WTC11 (cell line): ENCODE results near the gene KDF1. TPM values are rescaled to one million over a fixed set of nuclear protein-coding genes. Genes with fewer than 3 reads are reported as not detected.

ENCODE experiments used
- ATAC-seq: fragments of 200-7000 bp; cut with Tn5 transposase; 2 replicates; pipeline ENCODE4 v1.10.0; 2021; ENCODE audit warnings: mild to moderate bottlenecking, moderate library complexity
- CTCF ChIA-PET: fragments of 300-600 bp; sonication (Branson Sonifier 250); formaldehyde crosslinking; loops from one replicate; lab custom pipeline; 2021; ENCODE audit warnings: antibody characterized with exemption; lab: Charles Lee
- POLR2A ChIA-PET: fragments of 350-600 bp; sonication (Branson Sonifier 250); formaldehyde crosslinking; loops from one replicate; lab custom pipeline; 2021; ENCODE audit warnings: antibody characterized with exemption; lab: Charles Lee
- DNase-seq: peaks from one replicate; pipeline ENCODE4 v3.0.0; 2021; ENCODE audit warnings: low spot score
- H3K27ac Mint-ChIP-seq: 2 replicates; pipeline ENCODE4 v1.8.0; 2021; ENCODE audit warnings: mixed read lengths
- H3K27me3 Mint-ChIP-seq: 2 replicates; pipeline ENCODE4 v1.8.0; 2021; ENCODE audit warnings: low read depth, mild to moderate bottlenecking, moderate library complexity, mixed read lengths
- H3K36me3 Mint-ChIP-seq: 2 replicates; pipeline ENCODE4 v1.8.0; 2021; ENCODE audit warnings: mixed read lengths
- H3K4me1 Mint-ChIP-seq: 2 replicates; pipeline ENCODE4 v1.8.0; 2022; ENCODE audit warnings: mixed read lengths
- H3K4me3 Mint-ChIP-seq: 2 replicates; pipeline ENCODE4 v1.8.0; 2021; ENCODE audit warnings: mild to moderate bottlenecking, moderate library complexity, mixed read lengths
- H3K9me3 Mint-ChIP-seq: 2 replicates; pipeline ENCODE4 v1.8.0; 2021; ENCODE audit warnings: mixed read lengths
- CREB1 ChIP-seq: sonication (generic); formaldehyde crosslinking; IDR thresholded peaks from 2 replicates; pipeline ENCODE4 v1.8.0; 2023; ENCODE audit warnings: mild to moderate bottlenecking, missing genetic modification reagents
- FOXJ3 ChIP-seq: sonication (generic); formaldehyde crosslinking; IDR thresholded peaks from 2 replicates; pipeline ENCODE4 v1.9.0; 2021; ENCODE audit warnings: missing genetic modification reagents, mild to moderate bottlenecking, borderline replicate concordance
- NFYB ChIP-seq: sonication (generic); formaldehyde crosslinking; conservative IDR thresholded peaks from 2 replicates; pipeline ENCODE4 v1.8.0; 2022; ENCODE audit warnings: low read depth, missing genetic modification reagents
- SP1 ChIP-seq: sonication (generic); formaldehyde crosslinking; conservative IDR thresholded peaks from 2 replicates; pipeline ENCODE4 v1.8.1; 2022; ENCODE audit warnings: missing genetic modification reagents
- TCF7 ChIP-seq: sonication (generic); formaldehyde crosslinking; IDR thresholded peaks from 2 replicates; pipeline ENCODE4 v1.8.0; 2022; ENCODE audit warnings: mild to moderate bottlenecking, low read depth, missing genetic modification reagents, moderate library complexity
- ZNF232 ChIP-seq: sonication (generic); formaldehyde crosslinking; IDR thresholded peaks from 2 replicates; pipeline ENCODE4 v1.8.0; 2022; ENCODE audit warnings: mild to moderate bottlenecking, missing genetic modification reagents
- ZNF317 ChIP-seq: sonication (generic); formaldehyde crosslinking; IDR thresholded peaks from 2 replicates; pipeline ENCODE4 v1.8.1; 2023; ENCODE audit warnings: low read depth, mild to moderate bottlenecking, moderate library complexity, missing genetic modification reagents, borderline replicate concordance
- ZNF423 ChIP-seq: fragments of 250-450 bp; sonication (Bioruptor Pico); IDR thresholded peaks from 2 replicates; pipeline ENCODE4 v2.1.2; 2022; ENCODE audit warnings: mild to moderate bottlenecking, moderate library complexity
- total RNA-seq: library from RNA; stranded (reverse); gene quantifications from 3 replicates; pipeline ENCODE4 v1.2.3, GENCODE V29; 2021
- TF ChIP-seq, protein P1 (sequence below): sonication (generic); formaldehyde crosslinking; IDR thresholded peaks from 2 replicates; pipeline ENCODE4 v1.8.1; 2023; ENCODE audit warnings: mild to moderate bottlenecking, missing genetic modification reagents
- TF ChIP-seq, protein P2 (sequence below): fragments of 250-450 bp; sonication (Bioruptor Pico); conservative IDR thresholded peaks from 2 replicates; pipeline ENCODE4 v1.9.0; 2021; ENCODE audit warnings: mild to moderate bottlenecking
- TF ChIP-seq, protein P3 (sequence below): fragments of 200-600 bp; IDR thresholded peaks from 2 replicates; pipeline ENCODE4 v1.8.0; 2022; ENCODE audit warnings: antibody characterized with exemption
- TF ChIP-seq, protein P4 (sequence below): sonication (generic); formaldehyde crosslinking; IDR thresholded peaks from 2 replicates; pipeline ENCODE4 v1.8.0; 2022; ENCODE audit warnings: mild to moderate bottlenecking, missing genetic modification reagents
- TF ChIP-seq, protein P5 (sequence below): sonication (generic); formaldehyde crosslinking; IDR thresholded peaks from 2 replicates; pipeline ENCODE4 v1.8.1; 2023; ENCODE audit warnings: mild to moderate bottlenecking, missing genetic modification reagents, borderline replicate concordance

The KDF1 gene
- total RNA-seq, 1 experiment from 2014 or later = 19.0 TPM

DNA sequence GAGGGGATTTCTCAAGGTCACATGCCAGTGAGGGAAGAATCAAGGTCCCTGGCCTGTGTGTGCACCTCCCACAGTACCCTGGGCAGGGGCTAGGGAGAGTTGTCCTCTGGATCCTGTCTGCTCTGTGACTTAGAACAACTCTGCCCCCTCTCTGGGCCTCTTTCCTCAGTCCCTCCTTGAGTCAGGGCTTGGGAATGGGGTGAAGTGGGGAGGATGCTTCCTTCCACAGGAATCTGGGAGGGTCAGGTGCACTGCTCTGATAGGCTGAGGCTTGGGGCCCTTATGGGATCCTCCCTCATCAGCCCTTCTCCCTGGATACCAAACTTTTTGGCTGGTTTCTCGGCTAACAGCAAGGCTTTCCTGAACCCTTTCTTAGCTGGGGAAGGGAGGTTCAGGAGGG is 35.8 kb upstream of the KDF1 start:
- peak overlapping the region; percentile 81 for H3K4me3 Mint-ChIP-seq
- peaks cover 20% of the 10 kb centered on the region for H3K36me3 Mint-ChIP-seq
- H3K27me3 Mint-ChIP-seq = peaks cover 16% of the 10 kb centered on the region
- POLR2A ChIA-PET = interaction anchor here (5.5 kb wide), 1 partner anchor 15 kb away, joined by 83 read pairs; the partner anchor contains the start of gene TENT5B
- CTCF ChIA-PET = interaction anchor here (0.8 to 9.2 kb wide), 13 partner anchors 14 to 104 kb away, joined by 3 to 190 read pairs (median 18); partner anchors contain the start of genes KDF1 and TENT5B
- peaks cover 77% of the 10 kb centered on the region for H3K4me1 Mint-ChIP-seq
- TF ChIP-seq FOXJ3 (no peak), ZNF232 (CRISPR knock-in tag) (no peak), SP1 (CRISPR knock-in tag) (no peak), ZNF317 (CRISPR knock-in tag) (no peak), TCF7 (no peak)
- TF ChIP-seq, protein P1, sequence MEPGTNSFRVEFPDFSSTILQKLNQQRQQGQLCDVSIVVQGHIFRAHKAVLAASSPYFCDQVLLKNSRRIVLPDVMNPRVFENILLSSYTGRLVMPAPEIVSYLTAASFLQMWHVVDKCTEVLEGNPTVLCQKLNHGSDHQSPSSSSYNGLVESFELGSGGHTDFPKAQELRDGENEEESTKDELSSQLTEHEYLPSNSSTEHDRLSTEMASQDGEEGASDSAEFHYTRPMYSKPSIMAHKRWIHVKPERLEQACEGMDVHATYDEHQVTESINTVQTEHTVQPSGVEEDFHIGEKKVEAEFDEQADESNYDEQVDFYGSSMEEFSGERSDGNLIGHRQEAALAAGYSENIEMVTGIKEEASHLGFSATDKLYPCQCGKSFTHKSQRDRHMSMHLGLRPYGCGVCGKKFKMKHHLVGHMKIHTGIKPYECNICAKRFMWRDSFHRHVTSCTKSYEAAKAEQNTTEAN (CRISPR knock-in tag) = no peak
- TF ChIP-seq, protein P2, sequence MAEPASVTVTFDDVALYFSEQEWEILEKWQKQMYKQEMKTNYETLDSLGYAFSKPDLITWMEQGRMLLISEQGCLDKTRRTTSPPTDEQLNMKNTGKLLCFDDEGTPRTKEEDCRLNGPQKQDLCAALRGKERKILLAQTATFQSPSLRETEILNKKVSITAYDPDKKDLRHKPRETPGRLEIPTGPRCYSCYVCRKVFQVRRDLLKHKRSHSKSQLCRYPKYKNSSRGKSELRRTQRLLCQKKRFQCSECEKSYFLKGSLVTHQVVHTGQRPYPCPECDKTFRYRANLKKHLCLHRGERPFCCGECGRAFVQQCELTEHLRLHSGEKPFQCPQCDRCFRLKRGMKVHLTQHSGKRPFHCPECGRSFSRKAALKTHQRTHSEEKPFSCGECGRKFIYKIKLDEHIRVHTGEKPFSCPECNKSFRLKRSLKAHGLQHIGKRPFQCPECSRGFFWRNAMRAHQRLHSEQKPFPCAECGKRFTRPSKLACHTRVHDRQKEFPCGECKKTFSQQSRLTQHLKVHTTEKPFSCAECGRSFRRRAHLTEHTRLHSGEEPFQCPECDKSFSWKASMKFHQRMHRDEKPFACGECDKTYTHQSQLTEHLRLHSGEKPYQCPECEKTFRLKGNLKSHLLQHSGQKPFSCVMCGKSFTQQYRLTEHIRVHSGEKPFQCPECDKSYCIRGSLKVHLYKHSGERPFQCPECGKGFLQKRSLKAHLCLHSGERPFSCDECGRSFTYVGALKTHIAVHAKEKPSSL (CRISPR knock-in tag) = no peak
- ATAC-seq (no peak), DNase-seq (no peak)
- H3K9me3 Mint-ChIP-seq = no peaks in the 10 kb centered on the region
- H3K27ac Mint-ChIP-seq = peak overlapping the region; percentile 68

DNA sequence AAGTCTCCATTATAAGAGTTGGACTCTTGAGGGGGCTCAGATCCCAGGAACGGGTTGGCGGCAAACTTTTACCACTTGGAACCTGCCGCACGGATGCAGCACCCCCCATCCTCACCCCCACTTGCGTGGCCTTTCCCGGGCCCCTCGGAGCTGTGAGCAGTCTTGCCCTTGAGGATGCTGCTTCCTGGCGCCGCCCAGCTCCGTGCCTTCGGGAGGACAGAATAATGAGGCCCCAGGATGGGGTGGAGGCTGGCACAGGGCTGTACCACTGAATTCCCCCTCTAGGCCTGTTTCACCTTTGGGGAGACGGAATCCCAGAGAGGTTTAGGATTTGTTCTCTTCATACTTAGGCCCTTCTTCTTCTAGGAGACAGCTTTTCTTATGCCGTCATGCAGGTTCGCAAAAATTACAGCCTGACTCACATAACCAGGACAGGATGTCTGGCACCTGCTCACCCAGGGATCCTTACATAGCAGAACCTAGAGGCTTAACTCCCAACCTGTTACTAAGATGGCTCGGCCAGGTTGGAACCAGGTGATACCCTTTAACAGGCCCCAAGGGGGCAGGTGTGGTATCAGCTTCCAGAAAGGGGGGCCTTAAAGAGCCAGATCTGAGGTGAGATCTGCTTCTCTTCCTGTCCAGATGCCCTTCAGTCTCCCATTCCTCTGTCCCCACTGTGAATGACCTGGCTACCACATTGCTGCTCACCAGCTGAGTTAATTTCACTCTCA is 34.7 kb upstream of the KDF1 start:
- Mint-ChIP-seq H3K27ac (peak overlapping the region; percentile 96), H3K9me3 (no peaks in the 10 kb centered on the region), H3K4me1 (peaks cover 72% of the 10 kb centered on the region), H3K36me3 (peaks cover 11% of the 10 kb centered on the region), H3K27me3 (peaks cover 23% of the 10 kb centered on the region)
- ATAC-seq (no peak), DNase-seq (no peak)
- CTCF ChIA-PET = interaction anchor here (0.7 to 9.2 kb wide), 8 partner anchors 15 to 102 kb away, joined by 3 to 190 read pairs (median 20); partner anchors contain the start of genes KDF1 and TENT5B
- TF ChIP-seq NFYB (CRISPR knock-in tag) = no peak
- TF ChIP-seq ZNF423 (CRISPR knock-in tag) = no peak
- peak; percentile 42; the same call in 1 of the 2 replicates for TF ChIP-seq CREB1 (CRISPR knock-in tag)
- TF ChIP-seq, protein P3, sequence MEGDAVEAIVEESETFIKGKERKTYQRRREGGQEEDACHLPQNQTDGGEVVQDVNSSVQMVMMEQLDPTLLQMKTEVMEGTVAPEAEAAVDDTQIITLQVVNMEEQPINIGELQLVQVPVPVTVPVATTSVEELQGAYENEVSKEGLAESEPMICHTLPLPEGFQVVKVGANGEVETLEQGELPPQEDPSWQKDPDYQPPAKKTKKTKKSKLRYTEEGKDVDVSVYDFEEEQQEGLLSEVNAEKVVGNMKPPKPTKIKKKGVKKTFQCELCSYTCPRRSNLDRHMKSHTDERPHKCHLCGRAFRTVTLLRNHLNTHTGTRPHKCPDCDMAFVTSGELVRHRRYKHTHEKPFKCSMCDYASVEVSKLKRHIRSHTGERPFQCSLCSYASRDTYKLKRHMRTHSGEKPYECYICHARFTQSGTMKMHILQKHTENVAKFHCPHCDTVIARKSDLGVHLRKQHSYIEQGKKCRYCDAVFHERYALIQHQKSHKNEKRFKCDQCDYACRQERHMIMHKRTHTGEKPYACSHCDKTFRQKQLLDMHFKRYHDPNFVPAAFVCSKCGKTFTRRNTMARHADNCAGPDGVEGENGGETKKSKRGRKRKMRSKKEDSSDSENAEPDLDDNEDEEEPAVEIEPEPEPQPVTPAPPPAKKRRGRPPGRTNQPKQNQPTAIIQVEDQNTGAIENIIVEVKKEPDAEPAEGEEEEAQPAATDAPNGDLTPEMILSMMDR = no peak
- TF ChIP-seq, protein P4, sequence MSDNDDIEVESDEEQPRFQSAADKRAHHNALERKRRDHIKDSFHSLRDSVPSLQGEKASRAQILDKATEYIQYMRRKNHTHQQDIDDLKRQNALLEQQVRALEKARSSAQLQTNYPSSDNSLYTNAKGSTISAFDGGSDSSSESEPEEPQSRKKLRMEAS (CRISPR knock-in tag) = no peak
- TF ChIP-seq, protein P5, sequence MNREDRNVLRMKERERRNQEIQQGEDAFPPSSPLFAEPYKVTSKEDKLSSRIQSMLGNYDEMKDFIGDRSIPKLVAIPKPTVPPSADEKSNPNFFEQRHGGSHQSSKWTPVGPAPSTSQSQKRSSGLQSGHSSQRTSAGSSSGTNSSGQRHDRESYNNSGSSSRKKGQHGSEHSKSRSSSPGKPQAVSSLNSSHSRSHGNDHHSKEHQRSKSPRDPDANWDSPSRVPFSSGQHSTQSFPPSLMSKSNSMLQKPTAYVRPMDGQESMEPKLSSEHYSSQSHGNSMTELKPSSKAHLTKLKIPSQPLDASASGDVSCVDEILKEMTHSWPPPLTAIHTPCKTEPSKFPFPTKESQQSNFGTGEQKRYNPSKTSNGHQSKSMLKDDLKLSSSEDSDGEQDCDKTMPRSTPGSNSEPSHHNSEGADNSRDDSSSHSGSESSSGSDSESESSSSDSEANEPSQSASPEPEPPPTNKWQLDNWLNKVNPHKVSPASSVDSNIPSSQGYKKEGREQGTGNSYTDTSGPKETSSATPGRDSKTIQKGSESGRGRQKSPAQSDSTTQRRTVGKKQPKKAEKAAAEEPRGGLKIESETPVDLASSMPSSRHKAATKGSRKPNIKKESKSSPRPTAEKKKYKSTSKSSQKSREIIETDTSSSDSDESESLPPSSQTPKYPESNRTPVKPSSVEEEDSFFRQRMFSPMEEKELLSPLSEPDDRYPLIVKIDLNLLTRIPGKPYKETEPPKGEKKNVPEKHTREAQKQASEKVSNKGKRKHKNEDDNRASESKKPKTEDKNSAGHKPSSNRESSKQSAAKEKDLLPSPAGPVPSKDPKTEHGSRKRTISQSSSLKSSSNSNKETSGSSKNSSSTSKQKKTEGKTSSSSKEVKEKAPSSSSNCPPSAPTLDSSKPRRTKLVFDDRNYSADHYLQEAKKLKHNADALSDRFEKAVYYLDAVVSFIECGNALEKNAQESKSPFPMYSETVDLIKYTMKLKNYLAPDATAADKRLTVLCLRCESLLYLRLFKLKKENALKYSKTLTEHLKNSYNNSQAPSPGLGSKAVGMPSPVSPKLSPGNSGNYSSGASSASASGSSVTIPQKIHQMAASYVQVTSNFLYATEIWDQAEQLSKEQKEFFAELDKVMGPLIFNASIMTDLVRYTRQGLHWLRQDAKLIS (CRISPR knock-in tag) = no peak
- TF ChIP-seq, all 79 proteins: peak for 1
- POLR2A ChIA-PET = interaction anchor here (0.9 to 3.2 kb wide), 10 partner anchors 9 to 239 kb away, joined by 3 to 43 read pairs (median 8); partner anchors contain the start of gene TENT5B
- H3K4me3 Mint-ChIP-seq = peak overlapping the region; percentile 81
